K562 (cell line): ENCODE measurements around the gene DPP9. TPM values are rescaled to one million over a fixed set of nuclear protein-coding genes. Genes with fewer than 3 reads are reported as not detected.
A peak's percentile ranks its signal among the peaks of the same experiment; 100 is the strongest.

Experiments
- ATF1 ChIP-seq, 2 experiments: fragments of 450-650 bp in 1 of 2; IDR thresholded peaks; 2 replicates each; pipeline ENCODE4 v1.6.1; 2016; ENCODE audit warnings: missing compliant biosample characterization in 1 of 2, missing genetic modification characterization in 1 of 2
- CBX5 ChIP-seq: IDR thresholded peaks from 2 replicates; pipeline ENCODE4 v1.6.1; 2014; ENCODE audit warnings: low read depth, borderline replicate concordance
- CREB3L1 ChIP-seq: fragments of 450-650 bp; IDR thresholded peaks from 2 replicates; pipeline ENCODE4 v1.6.1; 2014; ENCODE audit warnings: low read depth, mild to moderate bottlenecking, moderate library complexity, borderline replicate concordance
- EP400 ChIP-seq: fragments of 450-650 bp; IDR thresholded peaks from 2 replicates; pipeline ENCODE4 v1.6.1; 2017; ENCODE audit warnings: antibody characterized with exemption, mild to moderate bottlenecking, moderate library complexity
- GTF2B ChIP-seq: IDR thresholded peaks from 2 replicates; pipeline ENCODE4 v1.6.1; 2011; ENCODE audit not compliant: insufficient read length; ENCODE audit errors: extremely low read depth
- MEF2A ChIP-seq: IDR thresholded peaks from 2 replicates; pipeline ENCODE4 v1.6.1; 2011; ENCODE audit warnings: low read depth, mild to moderate bottlenecking, low read length, moderate library complexity; ENCODE audit not compliant: control insufficient read depth
- NCOA2 ChIP-seq, 2 experiments: fragments of 450-650 bp; IDR thresholded peaks; 2 replicates each; pipeline ENCODE4 v1.6.1; 2018; ENCODE audit warnings: mild to moderate bottlenecking in 2 of 2, moderate library complexity in 1 of 2; ENCODE audit not compliant: partially characterized antibody in 2 of 2
- NCOR1 ChIP-seq: fragments of 450-650 bp; IDR thresholded peaks from 2 replicates; pipeline ENCODE4 v1.6.1; 2016; ENCODE audit warnings: mild to moderate bottlenecking, moderate library complexity
- POLR2G ChIP-seq: fragments of 200-400 bp; formaldehyde crosslinking; IDR thresholded peaks from 2 replicates; pipeline ENCODE4 v1.6.1; 2017; ENCODE audit warnings: low read depth, mild to moderate bottlenecking, antibody characterized with exemption, low read length, moderate library complexity
- RAD51 ChIP-seq: fragments of 450-650 bp; IDR thresholded peaks from 2 replicates; pipeline ENCODE4 v1.7.1; 2016; ENCODE audit warnings: low read depth, mild to moderate bottlenecking, borderline replicate concordance
- STAT5A ChIP-seq: IDR thresholded peaks from 2 replicates; pipeline ENCODE4 v1.6.1; 2012; ENCODE audit warnings: low read length, inconsistent platforms, borderline replicate concordance
- TCF7L2 ChIP-seq: fragments of 150-350 bp; IDR thresholded peaks from 2 replicates; pipeline ENCODE4 v1.6.1; 2016; ENCODE audit warnings: low read depth, mild to moderate bottlenecking, low read length, moderate library complexity
- ZNF3 ChIP-seq: fragments of 250-450 bp; sonication (Bioruptor Pico); IDR thresholded peaks from 2 replicates; pipeline ENCODE4 v1.5.0; 2021; ENCODE audit warnings: mild to moderate bottlenecking, moderate library complexity
- ZNF583 ChIP-seq: fragments of 250-450 bp; sonication (Bioruptor Pico); IDR thresholded peaks from 2 replicates; pipeline ENCODE4 v1.4.0; 2020
- ZNF639 ChIP-seq, 2 experiments: fragments of 200-800 bp in 1 of 2; sonication (Bioruptor generic) in 1 of 2; sonication (generic) in 1 of 2; formaldehyde crosslinking in 1 of 2; IDR thresholded peaks in 1 of 2; conservative IDR thresholded peaks in 1 of 2; 2 replicates each; pipeline versions ENCODE4 v1.5.0 to v1.6.1; 2016 to 2020; ENCODE audit warnings: missing compliant biosample characterization in 1 of 2, missing genetic modification characterization in 1 of 2, missing genetic modification reagents in 1 of 2
- polyA plus RNA-seq, 8 experiments: library from polyadenylated mRNA; depleted of rRNA in 4 of 8; stranded (reverse) in 5 of 8; unstranded in 3 of 8; fragments of >200 nt; fragmentation: Nextera tagmentation in 2 of 8; fragmentation: Illumina TruSeq in 1 of 8; extraction: Ambion mirVana in 2 of 8; extraction: Trizol in 1 of 8; gene quantifications; 2 replicates each; pipeline versions ENCODE4 v1.2.1 to v1.2.3, GENCODE V29; 2011 to 2014; ENCODE audit warnings: inconsistent platforms in 1 of 8, missing spikeins in 1 of 8
- total RNA-seq, 7 experiments: library from RNA; depleted of rRNA in 6 of 7; stranded (reverse); fragments of >200 nt in 6 of 7; fragmentation: Illumina TruSeq in 2 of 7; extraction: Trizol in 2 of 7; gene quantifications; 2 replicates each; pipeline versions ENCODE4 v1.2.1 to v1.2.3, GENCODE V29; 2011 to 2021; ENCODE audit warnings: low replicate concordance in 1 of 7

Gene DPP9
- total and polyA plus RNA-seq, 9 of the 15 experiments (the other 6 are each of a cell fraction or from before 2014, with no cell fraction given) = 0.90 to 66.7 (median 24.5) TPM

GRCh38 chr19:4654437-4655361 lies 68.9 kb downstream of the DPP9 start (continued):
- TF ChIP-seq ZNF639 (CRISPR knock-in tag; conservative IDR thresholded peaks at IDR 0.05 in 1 of 2, IDR thresholded peaks at IDR 0.05 in 1 of 2) (no peak), RAD51 (no peak), MEF2A (peak; percentile 52; the same call in 1 of the 2 replicates), CBX5 (no peak), STAT5A (no peak), ATF1 (CRISPR knock-in tag; IDR thresholded peaks at IDR 0.05) (no peak), ATF1 (tag; IDR thresholded peaks at IDR 0.05) (0 out of 2 replicates have a peak, but pooled peaks have one; percentile 12), ZNF3 (CRISPR knock-in tag) (no peak), CREB3L1 (no peak), EP400 (no peak), NCOA2 (IDR thresholded peaks at IDR 0.05; ENCODE audit: partially characterized antibody in 2 of 2) (no peak), ZNF583 (CRISPR knock-in tag) (no peak), POLR2G (peak; percentile 63), TCF7L2 (no peak), NCOR1 (peak; percentile 52), GTF2B (no peak)
- TF ChIP-seq, all 486 proteins: peak for 44
